ENCODE measurements around the gene FIG4.
"Not testable (repeated sequence)": the region's sequence is repeated elsewhere in the genome, so short reads cannot be mapped to it uniquely, and the experiment has no call there.

DNA sequence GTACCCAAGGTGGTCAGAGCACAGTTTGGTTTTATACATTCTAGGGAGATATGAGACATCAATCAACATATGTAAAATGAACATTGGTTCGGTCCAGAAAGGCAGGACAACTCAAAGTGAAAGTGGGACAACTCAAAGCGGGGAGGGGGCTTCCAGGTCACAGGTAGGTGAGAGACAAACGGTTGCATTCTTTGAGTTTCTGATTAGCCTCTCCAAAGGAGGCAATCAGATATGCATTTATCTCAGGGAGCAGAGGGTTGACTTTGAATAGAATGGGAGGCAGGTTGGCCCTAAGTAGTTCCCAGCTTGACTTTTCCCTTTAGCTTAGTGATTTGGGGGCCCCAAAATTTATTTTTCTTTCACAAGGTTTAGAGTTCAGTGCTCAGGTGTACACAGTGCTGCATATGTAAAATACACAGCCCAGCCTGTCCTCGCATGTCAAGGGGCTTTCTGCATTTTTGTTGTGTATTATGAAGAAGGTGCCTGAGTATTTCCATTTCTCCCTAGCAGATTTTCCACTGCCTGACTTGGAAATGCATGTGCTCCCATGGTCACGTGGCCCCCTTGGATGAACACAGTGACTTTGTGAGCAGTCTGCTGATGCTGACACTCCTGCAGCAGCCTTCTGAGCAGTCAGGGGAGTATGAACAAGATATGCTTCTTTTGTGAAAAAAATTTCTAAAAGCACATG is 178.4 kb downstream of the FIG4 start:
- TF ChIP-seq, protein P1, sequence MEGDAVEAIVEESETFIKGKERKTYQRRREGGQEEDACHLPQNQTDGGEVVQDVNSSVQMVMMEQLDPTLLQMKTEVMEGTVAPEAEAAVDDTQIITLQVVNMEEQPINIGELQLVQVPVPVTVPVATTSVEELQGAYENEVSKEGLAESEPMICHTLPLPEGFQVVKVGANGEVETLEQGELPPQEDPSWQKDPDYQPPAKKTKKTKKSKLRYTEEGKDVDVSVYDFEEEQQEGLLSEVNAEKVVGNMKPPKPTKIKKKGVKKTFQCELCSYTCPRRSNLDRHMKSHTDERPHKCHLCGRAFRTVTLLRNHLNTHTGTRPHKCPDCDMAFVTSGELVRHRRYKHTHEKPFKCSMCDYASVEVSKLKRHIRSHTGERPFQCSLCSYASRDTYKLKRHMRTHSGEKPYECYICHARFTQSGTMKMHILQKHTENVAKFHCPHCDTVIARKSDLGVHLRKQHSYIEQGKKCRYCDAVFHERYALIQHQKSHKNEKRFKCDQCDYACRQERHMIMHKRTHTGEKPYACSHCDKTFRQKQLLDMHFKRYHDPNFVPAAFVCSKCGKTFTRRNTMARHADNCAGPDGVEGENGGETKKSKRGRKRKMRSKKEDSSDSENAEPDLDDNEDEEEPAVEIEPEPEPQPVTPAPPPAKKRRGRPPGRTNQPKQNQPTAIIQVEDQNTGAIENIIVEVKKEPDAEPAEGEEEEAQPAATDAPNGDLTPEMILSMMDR (IDR thresholded peaks at IDR 0.05), result not testable (repeated sequence)
- not testable (repeated sequence) for TF ChIP-seq POLR2A (IDR thresholded peaks at IDR 0.05)
